Activated CD4-positive, CD25-positive, alpha-beta regulatory T cell (primary cell): ENCODE data around the gene VTCN1.
"Not testable (repeated sequence)": the region's sequence is repeated elsewhere in the genome, so short reads cannot be mapped to it uniquely, and the experiment has no call there.

Experiments used
- DNase-seq, 4 experiments: peaks; one replicate each; lab custom pipeline; 2025; lab: John Stamatoyannopoulos, UW

VTCN1 gene

GRCh38 chr1:117164209-117164608 lies 46.5 kb downstream of the VTCN1 start:
- DNase-seq = no peak

GRCh38 chr1:117162816-117163215 lies 47.9 kb downstream of the VTCN1 start:
- DNase-seq = no peak

GRCh38 chr1:117161887-117162286 lies 48.8 kb downstream of the VTCN1 start:
- DNase-seq = no peak

GRCh38 chr1:117151305-117151704 lies 59.4 kb downstream of the VTCN1 start:
- DNase-seq = not testable (repeated sequence)

- DNase-seq = no peak
Measured at GRCh38 chr1:117150316-117150715, 60.4 kb downstream of the VTCN1 start.

GRCh38 chr1:117147856-117148588 lies 62.7 kb downstream of the VTCN1 start:
- no peak for DNase-seq

GRCh38 chr1:117147341-117147831 lies 63.3 kb downstream of the VTCN1 start:
- DNase-seq = no peak

GRCh38 chr1:117146575-117147340 lies 64.0 kb downstream of the VTCN1 start:
- DNase-seq = no peak

- no peak for DNase-seq
Measured at GRCh38 chr1:117146072-117146471, 64.7 kb downstream of the VTCN1 start.

- DNase-seq = no peak
Measured at GRCh38 chr1:117143871-117144270, 66.9 kb downstream of the VTCN1 start.

- no peak for DNase-seq
Measured at GRCh38 chr1:117143172-117143571, 67.6 kb downstream of the VTCN1 start.

GRCh38 chr1:117142200-117142599 lies 68.5 kb downstream of the VTCN1 start:
- DNase-seq = no peak

- no peak for DNase-seq
Measured at GRCh38 chr1:117138561-117138960, 72.2 kb downstream of the VTCN1 start.

- DNase-seq = no peak
Measured at GRCh38 chr1:117138106-117138505, 72.6 kb downstream of the VTCN1 start.

GRCh38 chr1:117137281-117137855 lies 73.4 kb downstream of the VTCN1 start:
- no peak for DNase-seq

- DNase-seq = no peak
Measured at GRCh38 chr1:117136749-117137148, 74.0 kb downstream of the VTCN1 start.

GRCh38 chr1:117135329-117135728 lies 75.4 kb downstream of the VTCN1 start:
- no peak for DNase-seq

GRCh38 chr1:117130526-117130925 lies 80.2 kb downstream of the VTCN1 start:
- no peak for DNase-seq

GRCh38 chr1:117128323-117129079 lies 82.2 kb downstream of the VTCN1 start:
- no peak for DNase-seq

GRCh38 chr1:117127795-117128194 lies 82.9 kb downstream of the VTCN1 start:
- DNase-seq = no peak

- DNase-seq = no peak
Measured at GRCh38 chr1:117124661-117125060, 86.1 kb downstream of the VTCN1 start.

- no peak for DNase-seq
Measured at GRCh38 chr1:117123274-117123673, 87.5 kb downstream of the VTCN1 start.
